BLaER1 (cell line): ENCODE data around the gene TBC1D22A.

Experiments
- H3K27ac ChIP-seq: shearing (Covaris generic); formaldehyde crosslinking; 2 replicates; pipeline ENCODE4 v1.8.1; 2022
- H3K27me3 ChIP-seq: shearing (Covaris generic); formaldehyde crosslinking; 2 replicates; pipeline ENCODE4 v1.8.1; 2022
- H3K36me3 ChIP-seq: shearing (Covaris generic); formaldehyde crosslinking; 2 replicates; pipeline ENCODE4 v1.8.1; 2022
- H3K4me1 ChIP-seq: shearing (Covaris generic); formaldehyde crosslinking; 2 replicates; pipeline ENCODE4 v1.8.1; 2022
- H3K4me2 ChIP-seq: shearing (Covaris generic); formaldehyde crosslinking; 2 replicates; pipeline ENCODE4 v1.8.1; 2022
- H3K4me3 ChIP-seq: shearing (Covaris generic); formaldehyde crosslinking; 2 replicates; pipeline ENCODE4 v1.8.1; 2022
- H3K9ac ChIP-seq: shearing (Covaris generic); formaldehyde crosslinking; 2 replicates; pipeline ENCODE4 v1.8.1; 2022
- H3K9me3 ChIP-seq: shearing (Covaris generic); formaldehyde crosslinking; 2 replicates; pipeline ENCODE4 v1.8.1; 2022
- H4K20me1 ChIP-seq: shearing (Covaris generic); formaldehyde crosslinking; 2 replicates; pipeline ENCODE4 v1.8.1; 2022
- Cebpa-rat ChIP-seq: shearing (Covaris generic); IDR thresholded peaks from 2 replicates; pipeline ENCODE4 v1.8.1; 2022

TBC1D22A gene

DNA sequence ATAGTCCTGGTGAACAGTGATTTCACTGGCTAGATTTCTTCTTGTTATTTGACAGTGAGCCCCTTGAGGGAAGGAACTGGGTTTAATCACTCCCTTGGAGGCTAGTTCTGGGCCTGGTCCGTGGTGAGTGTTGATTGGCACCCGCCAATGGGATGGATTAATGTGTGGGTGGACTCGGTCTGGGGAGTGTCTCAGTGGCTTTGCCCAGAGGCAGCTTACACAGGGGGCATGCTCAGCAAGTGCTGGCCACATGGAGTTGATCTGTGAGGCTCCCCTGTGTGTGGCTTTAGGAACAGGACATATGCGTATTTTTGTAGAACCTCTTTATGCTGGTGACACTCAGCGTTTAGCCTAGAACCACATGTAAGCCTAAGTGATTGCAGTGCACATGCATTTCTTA lies 106.9 kb downstream of the TBC1D22A start:
- no peak overlapping the region for H3K4me3 ChIP-seq
- H4K20me1 ChIP-seq: peaks cover 14% of the 10 kb centered on the region
- peaks cover 85% of the 10 kb centered on the region for H3K36me3 ChIP-seq
- H3K9ac ChIP-seq: no peak overlapping the region
- H3K9me3 ChIP-seq: peaks cover 53% of the 10 kb centered on the region
- H3K27ac ChIP-seq: no peak overlapping the region
- H3K4me2 ChIP-seq: no peak overlapping the region
- no peaks in the 10 kb centered on the region for H3K4me1 ChIP-seq
- no peaks in the 10 kb centered on the region for H3K27me3 ChIP-seq
- no peak for TF ChIP-seq Cebpa-rat

DNA sequence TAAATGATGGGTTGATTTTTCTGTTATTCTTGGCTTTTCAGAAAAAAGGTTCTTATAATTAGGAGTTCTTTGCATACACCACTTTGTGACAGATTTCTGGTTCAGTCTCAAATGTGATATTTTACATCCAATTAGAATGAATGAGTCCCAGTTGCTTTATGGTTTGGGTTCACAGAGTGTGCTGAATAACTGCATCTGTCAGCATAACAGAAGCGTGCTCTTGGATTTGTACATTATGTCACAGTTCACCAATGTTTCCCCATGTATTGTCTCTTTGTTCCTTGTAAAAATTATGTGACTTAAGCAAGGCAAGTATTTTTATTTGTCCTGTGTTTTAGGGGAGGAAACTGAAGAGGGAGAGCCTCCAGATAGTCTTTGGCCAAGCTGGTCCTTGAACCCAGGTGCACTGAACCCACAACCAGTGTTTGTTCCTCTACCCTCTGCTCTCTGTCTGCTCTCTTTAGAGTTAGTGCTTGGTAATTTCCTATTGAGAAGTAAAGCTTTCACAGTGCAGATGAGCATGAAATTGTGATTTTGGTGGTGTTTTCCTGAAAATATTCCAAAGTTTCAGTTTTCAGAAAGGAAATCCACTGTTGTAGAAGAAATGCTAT lies 107.5 kb downstream of the TBC1D22A start:
- TF ChIP-seq Cebpa-rat: no peak
- no peaks in the 10 kb centered on the region for H3K27me3 ChIP-seq
- H3K4me2 ChIP-seq: no peak overlapping the region
- peaks cover 8% of the 10 kb centered on the region for H4K20me1 ChIP-seq
- H3K4me3 ChIP-seq: no peak overlapping the region
- H3K36me3 ChIP-seq: peaks cover 79% of the 10 kb centered on the region
- no peaks in the 10 kb centered on the region for H3K4me1 ChIP-seq
- H3K9ac ChIP-seq: no peak overlapping the region
- H3K9me3 ChIP-seq: peaks cover 53% of the 10 kb centered on the region
- no peak overlapping the region for H3K27ac ChIP-seq

DNA sequence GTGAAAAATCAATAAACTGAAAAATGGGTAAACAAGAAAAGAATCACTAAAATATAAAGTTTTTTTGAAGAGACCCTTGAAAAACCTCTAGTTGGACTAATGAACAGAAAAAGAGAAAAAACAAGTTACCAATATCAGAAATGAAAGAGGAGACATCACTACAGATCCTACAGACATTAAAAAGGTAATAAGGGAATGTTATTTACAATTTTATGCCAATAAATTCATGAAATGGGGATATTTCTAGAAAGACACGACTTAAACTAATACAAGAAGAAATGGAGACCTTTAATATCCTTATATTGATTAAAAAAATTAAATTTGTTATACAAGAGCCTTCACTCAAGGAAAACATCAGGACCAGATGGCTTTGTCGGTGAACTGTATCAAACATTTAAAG lies 109.4 kb downstream of the TBC1D22A start:
- Histone ChIP-seq H3K27ac (no peak overlapping the region), H3K9me3 (peaks cover 50% of the 10 kb centered on the region), H3K27me3 (no peaks in the 10 kb centered on the region), H3K4me2 (no peak overlapping the region), H3K36me3 (peaks cover 60% of the 10 kb centered on the region), H3K9ac (no peak overlapping the region), H3K4me3 (no peak overlapping the region), H4K20me1 (peaks cover 17% of the 10 kb centered on the region), H3K4me1 (no peaks in the 10 kb centered on the region)
- no peak for TF ChIP-seq Cebpa-rat

DNA sequence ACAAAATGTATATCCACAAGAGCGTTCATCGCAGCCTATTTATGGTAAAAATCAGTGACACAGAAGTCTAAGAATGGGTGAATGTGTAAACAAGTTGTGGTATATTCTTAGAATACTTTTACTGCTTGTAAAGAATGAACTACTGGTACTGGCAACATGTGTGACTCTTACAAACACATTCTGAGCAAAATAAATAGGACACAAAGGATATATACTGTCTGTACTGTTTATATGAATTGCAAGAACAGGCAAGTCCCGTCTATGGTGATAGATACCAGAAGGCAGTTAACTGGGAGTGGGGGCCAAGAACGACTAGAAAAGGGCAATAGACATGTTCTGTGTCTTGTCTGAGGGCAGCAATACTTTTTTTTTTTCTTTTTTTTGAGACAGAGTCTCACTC lies 112.6 kb downstream of the TBC1D22A start:
- Histone ChIP-seq H4K20me1 (peaks cover 47% of the 10 kb centered on the region), H3K36me3 (peaks cover 36% of the 10 kb centered on the region), H3K27me3 (no peaks in the 10 kb centered on the region), H3K4me3 (no peak overlapping the region), H3K9me3 (peaks cover 34% of the 10 kb centered on the region), H3K4me2 (no peak overlapping the region), H3K4me1 (peaks cover 17% of the 10 kb centered on the region), H3K27ac (no peak overlapping the region), H3K9ac (no peak overlapping the region)
- no peak for TF ChIP-seq Cebpa-rat

DNA sequence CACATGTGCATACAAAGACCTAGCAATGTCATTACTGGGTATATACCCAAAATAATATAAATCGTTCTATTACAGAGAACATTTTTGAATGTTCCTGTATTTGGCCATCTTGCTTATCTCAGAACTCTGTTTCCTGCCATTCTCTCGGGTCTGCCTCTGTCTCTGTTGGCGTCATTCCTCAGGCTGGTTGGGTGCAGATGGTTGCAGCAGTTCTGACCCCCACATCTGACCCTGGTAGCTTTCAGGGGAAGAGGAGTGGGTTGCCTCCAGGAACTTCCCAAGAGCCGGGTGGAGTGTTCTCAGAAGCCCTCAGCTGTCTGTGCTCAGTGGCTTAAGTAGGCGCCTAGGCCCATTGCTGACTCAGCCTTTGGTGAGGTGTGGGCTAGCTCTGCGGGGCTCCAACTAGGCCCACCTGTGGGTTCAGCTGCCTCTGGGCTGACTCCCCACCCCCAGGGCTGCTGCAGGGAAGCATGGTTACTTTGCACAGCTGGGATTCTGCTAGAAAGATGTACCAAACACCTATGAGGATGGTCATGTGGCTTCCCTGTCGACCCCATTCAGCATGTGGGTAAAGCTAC lies 114.0 kb downstream of the TBC1D22A start:
- Histone ChIP-seq H3K36me3 (peaks cover 36% of the 10 kb centered on the region), H3K4me3 (no peak overlapping the region), H3K27ac (no peak overlapping the region), H4K20me1 (peaks cover 61% of the 10 kb centered on the region), H3K4me1 (peaks cover 17% of the 10 kb centered on the region), H3K9me3 (peaks cover 20% of the 10 kb centered on the region), H3K9ac (no peak overlapping the region), H3K27me3 (no peaks in the 10 kb centered on the region), H3K4me2 (no peak overlapping the region)
- no peak for TF ChIP-seq Cebpa-rat

DNA sequence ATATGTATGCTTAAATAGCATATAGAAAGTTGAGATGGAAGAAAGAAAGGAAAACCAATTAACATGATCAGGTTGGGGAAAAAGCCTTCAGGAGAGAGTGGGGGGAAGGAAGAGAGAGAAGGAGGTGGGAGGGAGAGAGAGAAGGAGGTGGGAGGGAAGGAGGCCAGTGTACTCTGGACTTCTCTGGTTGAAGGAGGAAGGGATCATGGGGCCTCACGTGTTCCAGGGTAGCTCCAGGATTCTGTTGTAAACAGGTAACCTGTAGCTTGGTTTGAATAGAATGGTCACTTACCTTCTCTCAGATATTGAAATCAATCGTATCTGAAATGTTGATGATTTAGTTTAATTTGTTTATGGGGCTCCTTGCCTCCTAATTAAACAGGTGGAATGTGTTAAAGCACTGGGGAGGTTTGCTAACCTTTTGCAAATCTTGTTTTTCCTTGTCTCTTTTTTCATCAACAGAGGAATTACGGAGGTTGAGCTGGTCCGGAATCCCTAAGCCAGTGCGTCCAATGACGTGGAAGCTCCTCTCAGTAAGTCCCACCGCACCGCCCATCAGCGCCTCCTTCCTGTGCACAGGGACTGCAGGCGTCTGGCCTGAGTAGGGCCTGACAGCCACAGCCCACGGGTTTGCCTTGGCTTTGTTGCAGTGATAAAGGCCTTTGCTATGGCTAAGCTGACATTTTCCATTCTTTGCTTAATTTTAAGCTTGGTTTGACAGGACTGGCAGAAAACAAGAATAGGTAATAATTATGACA lies 115.9 kb downstream of the TBC1D22A start:
- Histone ChIP-seq H3K9me3 (peaks cover 6% of the 10 kb centered on the region), H3K9ac (no peak overlapping the region), H4K20me1 (peaks cover 77% of the 10 kb centered on the region), H3K4me1 (peaks cover 17% of the 10 kb centered on the region), H3K36me3 (peaks cover 31% of the 10 kb centered on the region), H3K27me3 (no peaks in the 10 kb centered on the region), H3K4me2 (peak overlapping the region; percentile 45), H3K27ac (no peak overlapping the region), H3K4me3 (no peak overlapping the region)
- TF ChIP-seq Cebpa-rat: no peak

DNA sequence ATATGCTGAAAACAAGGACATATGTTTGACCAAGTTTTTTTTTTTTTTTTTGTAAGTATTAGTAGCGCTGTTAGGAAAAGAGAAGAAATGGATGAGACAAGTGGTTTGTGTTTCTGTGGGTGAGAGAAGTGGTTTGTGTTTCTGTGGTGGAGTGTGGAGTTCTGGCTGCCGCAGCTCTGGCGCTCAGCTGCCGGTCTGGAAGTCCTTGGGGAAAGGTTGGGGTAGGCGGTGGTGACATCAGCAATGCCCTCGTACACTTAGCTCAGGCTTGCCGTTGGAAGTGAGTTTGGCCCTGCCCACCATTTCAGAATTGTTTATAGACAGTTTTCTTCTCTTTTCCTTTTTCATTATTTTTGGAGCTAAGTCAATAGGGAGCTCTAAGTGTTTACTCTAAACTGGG lies 116.6 kb downstream of the TBC1D22A start:
- Histone ChIP-seq H3K4me3 (no peak overlapping the region), H3K36me3 (peaks cover 33% of the 10 kb centered on the region), H3K9me3 (no peaks in the 10 kb centered on the region), H3K4me1 (peaks cover 17% of the 10 kb centered on the region), H3K4me2 (peak overlapping the region; percentile 45), H3K9ac (no peak overlapping the region), H3K27me3 (no peaks in the 10 kb centered on the region), H4K20me1 (peaks cover 84% of the 10 kb centered on the region), H3K27ac (no peak overlapping the region)
- TF ChIP-seq Cebpa-rat: no peak

DNA sequence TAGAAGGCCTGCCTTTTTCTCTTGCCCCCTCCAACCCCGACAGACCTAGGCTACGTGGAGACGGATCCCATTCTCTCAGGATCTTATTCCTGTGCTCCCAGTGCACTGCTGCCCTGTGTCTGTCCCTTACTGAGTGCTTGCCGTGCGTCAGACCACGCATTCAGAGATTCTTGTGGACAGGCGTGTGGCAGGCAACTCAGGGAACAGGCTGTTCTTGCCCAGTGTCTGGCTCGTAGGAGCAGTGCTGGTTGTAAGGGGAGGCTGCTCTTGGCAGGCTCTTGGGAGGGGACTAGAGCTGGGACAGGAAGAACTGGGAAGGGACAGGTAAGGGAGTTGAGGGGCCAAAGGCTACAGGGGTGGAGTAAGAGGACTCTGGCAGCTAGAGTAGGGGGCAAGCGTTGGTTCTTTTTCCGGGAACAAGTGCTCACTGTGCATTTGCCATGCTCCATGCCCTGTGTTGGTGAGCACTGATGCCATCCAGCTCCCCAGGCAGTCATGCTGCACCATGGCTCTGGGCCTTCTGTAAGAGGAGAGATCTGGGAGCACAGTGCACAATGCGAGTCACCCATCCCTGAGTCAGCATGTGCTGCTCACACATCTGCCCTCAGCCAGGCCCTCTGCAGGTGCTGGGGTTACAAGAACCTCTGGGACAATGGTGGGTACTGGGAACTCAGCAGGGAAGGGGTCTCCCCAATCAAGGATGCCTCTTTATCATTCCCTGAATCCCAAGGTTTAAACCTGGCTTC lies 119.1 kb downstream of the TBC1D22A start:
- Histone ChIP-seq H3K36me3 (peaks cover 58% of the 10 kb centered on the region), H3K4me2 (no peak overlapping the region), H3K4me3 (no peak overlapping the region), H3K27ac (no peak overlapping the region), H3K4me1 (peaks cover 29% of the 10 kb centered on the region), H3K27me3 (no peaks in the 10 kb centered on the region), H3K9ac (no peak overlapping the region), H3K9me3 (no peaks in the 10 kb centered on the region), H4K20me1 (peaks cover 86% of the 10 kb centered on the region)
- TF ChIP-seq Cebpa-rat: no peak

DNA sequence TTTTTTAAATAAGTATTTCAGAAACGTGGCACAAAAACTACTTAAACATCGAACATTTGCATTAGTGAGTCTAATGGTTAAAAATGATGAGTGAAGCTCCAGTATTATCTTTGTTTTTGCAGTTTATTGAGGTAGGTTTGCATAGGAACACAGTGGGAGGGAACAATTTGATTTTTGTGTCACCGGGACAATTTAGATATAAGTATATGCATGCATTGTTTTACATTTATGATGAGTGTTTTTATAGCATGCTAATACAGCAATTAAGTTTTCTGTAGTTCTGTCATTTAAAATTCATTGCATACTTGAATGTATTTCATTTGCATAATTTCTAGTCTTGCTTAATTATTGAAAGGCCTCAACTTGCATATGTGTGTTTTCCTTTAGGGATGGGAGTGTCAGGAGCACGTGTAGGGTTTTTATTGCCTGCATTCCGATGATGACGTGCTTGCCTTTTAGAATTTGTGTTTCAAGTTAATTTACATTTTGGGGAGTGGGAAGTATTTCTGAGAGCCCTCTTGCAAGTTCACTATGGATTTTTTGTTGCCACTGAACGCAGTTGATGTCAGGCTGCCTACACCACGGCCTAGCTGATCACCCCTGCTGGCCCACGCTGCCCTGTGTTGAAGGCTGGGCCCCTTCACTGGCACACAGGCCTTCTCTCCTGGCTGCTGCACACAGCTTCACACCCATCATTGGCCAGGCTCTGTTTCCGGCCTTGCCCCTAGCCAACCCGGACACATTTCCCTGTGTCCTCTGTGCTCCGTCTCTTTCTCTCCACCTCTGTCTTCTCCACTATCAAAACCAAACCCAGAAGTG lies 120.9 kb downstream of the TBC1D22A start:
- Histone ChIP-seq H3K27ac (no peak overlapping the region), H3K4me3 (no peak overlapping the region), H3K4me2 (no peak overlapping the region), H3K4me1 (peaks cover 33% of the 10 kb centered on the region), H3K36me3 (peaks cover 76% of the 10 kb centered on the region), H4K20me1 (peaks cover 86% of the 10 kb centered on the region), H3K9me3 (no peaks in the 10 kb centered on the region), H3K27me3 (no peaks in the 10 kb centered on the region), H3K9ac (no peak overlapping the region)
- TF ChIP-seq Cebpa-rat: no peak
